ENCODE measurements around the gene EXOG. TPM values are rescaled to one million over a fixed set of nuclear protein-coding genes. Genes with fewer than 3 reads are reported as not detected.

EXOG gene
- total RNA-seq, 1 donor from 2014 or later, result 26.2 TPM

- Mint-ChIP-seq H3K9me3 (no peaks in the 10 kb centered on the region), H3K36me3 (ENCODE audit: low read depth) (peaks cover 23% of the 10 kb centered on the region), H3K4me1 (peaks cover 2% of the 10 kb centered on the region), H3K4me3 (no peak overlapping the region), H3K27ac (ENCODE audit: unreplicated experiment) (no peak overlapping the region), H3K27me3 (ENCODE audit: low read depth) (no peaks in the 10 kb centered on the region)
- DNase-seq (ENCODE audit: low read depth, low spot score), result peak; percentile 41
- TF ChIP-seq, protein P1, sequence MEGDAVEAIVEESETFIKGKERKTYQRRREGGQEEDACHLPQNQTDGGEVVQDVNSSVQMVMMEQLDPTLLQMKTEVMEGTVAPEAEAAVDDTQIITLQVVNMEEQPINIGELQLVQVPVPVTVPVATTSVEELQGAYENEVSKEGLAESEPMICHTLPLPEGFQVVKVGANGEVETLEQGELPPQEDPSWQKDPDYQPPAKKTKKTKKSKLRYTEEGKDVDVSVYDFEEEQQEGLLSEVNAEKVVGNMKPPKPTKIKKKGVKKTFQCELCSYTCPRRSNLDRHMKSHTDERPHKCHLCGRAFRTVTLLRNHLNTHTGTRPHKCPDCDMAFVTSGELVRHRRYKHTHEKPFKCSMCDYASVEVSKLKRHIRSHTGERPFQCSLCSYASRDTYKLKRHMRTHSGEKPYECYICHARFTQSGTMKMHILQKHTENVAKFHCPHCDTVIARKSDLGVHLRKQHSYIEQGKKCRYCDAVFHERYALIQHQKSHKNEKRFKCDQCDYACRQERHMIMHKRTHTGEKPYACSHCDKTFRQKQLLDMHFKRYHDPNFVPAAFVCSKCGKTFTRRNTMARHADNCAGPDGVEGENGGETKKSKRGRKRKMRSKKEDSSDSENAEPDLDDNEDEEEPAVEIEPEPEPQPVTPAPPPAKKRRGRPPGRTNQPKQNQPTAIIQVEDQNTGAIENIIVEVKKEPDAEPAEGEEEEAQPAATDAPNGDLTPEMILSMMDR (conservative IDR thresholded peaks at IDR 0.05), result peak; percentile 87
These were observed 16.6 kb upstream of the EXOG start for GRCh38 chr3:38479431-38480092.

DNA sequence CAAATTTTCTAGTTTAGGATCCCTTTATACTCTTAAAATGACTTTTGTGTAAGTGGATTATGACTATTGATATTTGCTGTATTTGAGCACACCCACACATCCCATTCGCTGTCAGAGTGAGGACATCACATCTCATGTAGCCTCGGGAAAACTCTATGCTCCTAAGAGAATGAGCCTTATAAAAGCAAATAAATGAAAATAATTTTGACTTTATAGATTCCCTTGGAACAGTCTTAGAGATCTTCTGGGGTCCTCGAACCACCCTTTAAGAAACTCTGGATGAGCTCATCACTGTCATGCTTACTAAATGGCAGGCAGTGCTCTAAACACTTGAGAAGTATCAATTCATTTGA is 16.1 kb upstream of the EXOG start:
- H3K9me3 Mint-ChIP-seq, result no peaks in the 10 kb centered on the region
- H3K27ac Mint-ChIP-seq (ENCODE audit: unreplicated experiment), result no peak overlapping the region
- H3K27me3 Mint-ChIP-seq (ENCODE audit: low read depth), result no peaks in the 10 kb centered on the region
- no peak for DNase-seq (ENCODE audit: low read depth, low spot score)
- H3K36me3 Mint-ChIP-seq (ENCODE audit: low read depth), result peaks cover 25% of the 10 kb centered on the region
- H3K4me3 Mint-ChIP-seq, result no peak overlapping the region
- no peaks in the 10 kb centered on the region for H3K4me1 Mint-ChIP-seq
- TF ChIP-seq, protein P1 (conservative IDR thresholded peaks at IDR 0.05), result peak; percentile 13

- Mint-ChIP-seq H3K36me3 (ENCODE audit: low read depth) (peaks cover 29% of the 10 kb centered on the region), H3K4me3 (no peak overlapping the region), H3K4me1 (no peaks in the 10 kb centered on the region), H3K27me3 (ENCODE audit: low read depth) (no peaks in the 10 kb centered on the region), H3K27ac (ENCODE audit: unreplicated experiment) (no peak overlapping the region), H3K9me3 (no peaks in the 10 kb centered on the region)
- no peak for DNase-seq (ENCODE audit: low read depth, low spot score)
- TF ChIP-seq, protein P1 (conservative IDR thresholded peaks at IDR 0.05), result no peak
These were observed 15.2 kb upstream of the EXOG start for GRCh38 chr3:38480930-38481329.

DNA sequence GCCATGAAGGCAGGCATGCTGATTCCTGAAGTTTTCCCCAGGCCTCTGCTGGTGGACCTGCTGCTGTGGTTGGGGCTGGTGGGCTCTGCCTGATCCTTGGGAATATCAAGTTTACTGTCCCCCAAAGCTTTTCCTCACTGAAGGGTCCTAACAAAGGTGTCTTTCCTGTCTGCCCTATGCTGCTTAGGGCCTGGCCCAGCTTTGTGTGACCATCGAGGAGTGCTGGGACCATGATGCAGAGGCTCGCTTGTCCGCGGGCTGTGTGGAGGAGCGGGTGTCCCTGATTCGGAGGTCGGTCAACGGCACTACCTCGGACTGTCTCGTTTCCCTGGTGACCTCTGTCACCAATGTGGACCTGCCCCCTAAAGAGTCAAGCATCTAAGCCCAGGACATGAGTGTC is 13.2 kb upstream of the EXOG start:
- H3K4me3 Mint-ChIP-seq, result no peak overlapping the region
- no peak for DNase-seq (ENCODE audit: low read depth, low spot score)
- H3K36me3 Mint-ChIP-seq (ENCODE audit: low read depth), result peaks cover 39% of the 10 kb centered on the region
- no peaks in the 10 kb centered on the region for H3K27me3 Mint-ChIP-seq (ENCODE audit: low read depth)
- no peak overlapping the region for H3K27ac Mint-ChIP-seq (ENCODE audit: unreplicated experiment)
- no peaks in the 10 kb centered on the region for H3K4me1 Mint-ChIP-seq
- TF ChIP-seq, protein P1 (conservative IDR thresholded peaks at IDR 0.05), result no peak
- H3K9me3 Mint-ChIP-seq, result no peaks in the 10 kb centered on the region

- TF ChIP-seq, protein P1 (conservative IDR thresholded peaks at IDR 0.05), result no peak
- Mint-ChIP-seq H3K27ac (ENCODE audit: unreplicated experiment) (no peak overlapping the region), H3K9me3 (no peaks in the 10 kb centered on the region), H3K4me3 (no peak overlapping the region), H3K4me1 (peaks cover 12% of the 10 kb centered on the region), H3K27me3 (ENCODE audit: low read depth) (no peaks in the 10 kb centered on the region), H3K36me3 (ENCODE audit: low read depth) (peaks cover 29% of the 10 kb centered on the region)
- DNase-seq (ENCODE audit: low read depth, low spot score), result no peak
These were observed 8.8 kb upstream of the EXOG start for GRCh38 chr3:38487323-38487722.
